RWPE1 (cell line): Measurements from ENCODE around the gene FAM20C.

ENCODE experiments used
- CTCF ChIA-PET: fragments of 350-600 bp; sonication (Branson Sonifier 250); formaldehyde crosslinking; extraction: SDS; loops from one replicate; lab custom pipeline; 2021; lab: Yijun Ruan, JAX
- POLR2A ChIA-PET: fragments of 400-600 bp; formaldehyde crosslinking; extraction: SDS; loops from one replicate; lab custom pipeline; 2020; ENCODE audit warnings: antibody characterized with exemption; ENCODE audit not compliant: low non-redundant PET; lab: Yijun Ruan, JAX
- DNase-seq: peaks from one replicate; pipeline ENCODE4 v3.0.0; 2012; ENCODE audit warnings: low spot score
- H3K27ac ChIP-seq: fragments of 450-650 bp; 2 replicates; pipeline ENCODE4 v1.5.1; 2017
- CTCF ChIP-seq: fragments of 450-650 bp; conservative IDR thresholded peaks from 2 replicates; pipeline ENCODE4 v1.5.1; 2017; ENCODE audit warnings: low read depth, mild to moderate bottlenecking

FAM20C gene

GRCh38 chr7:234708-235553 is 42.6 kb downstream of the FAM20C start:
- CTCF ChIA-PET = interaction anchor here (0.7 to 1.0 kb wide), 2 partner anchors 35 to 36 kb away, joined by 3 read pairs; no protein-coding TSS in a partner anchor
- peak; percentile 72 for DNase-seq
- POLR2A ChIA-PET = interaction anchor here (1.0 kb wide), 1 partner anchor 43 kb away, joined by 3 read pairs; the partner anchor contains the start of gene FAM20C
- TF ChIP-seq CTCF = no peak
- peak overlapping the region; percentile 79 for H3K27ac ChIP-seq

- CTCF ChIA-PET = interaction anchor here (0.7 kb wide), 1 partner anchor 36 kb away, joined by 3 read pairs; no protein-coding TSS in a partner anchor
- POLR2A ChIA-PET = no interaction called here
- TF ChIP-seq CTCF = no peak
- no peak for DNase-seq
- peak overlapping the region; percentile 79 for H3K27ac ChIP-seq
Measured at GRCh38 chr7:235576-236395, 43.4 kb downstream of the FAM20C start.

- H3K27ac ChIP-seq = no peak overlapping the region
- DNase-seq = no peak
- CTCF ChIA-PET = no interaction called here
- no peak for TF ChIP-seq CTCF
- POLR2A ChIA-PET = no interaction called here
Measured at GRCh38 chr7:236967-237366, 44.6 kb downstream of the FAM20C start.

GRCh38 chr7:237385-237784 is 45.0 kb downstream of the FAM20C start:
- DNase-seq = no peak
- POLR2A ChIA-PET = no interaction called here
- H3K27ac ChIP-seq = no peak overlapping the region
- no peak for TF ChIP-seq CTCF
- CTCF ChIA-PET = no interaction called here

- no peak for TF ChIP-seq CTCF
- H3K27ac ChIP-seq = peak overlapping the region; percentile 37; the same call in 1 of the 2 replicates
- no peak for DNase-seq
- ChIA-PET POLR2A (no interaction called here), CTCF (no interaction called here)
Measured at GRCh38 chr7:240146-240676, 47.8 kb downstream of the FAM20C start.

GRCh38 chr7:240887-241421 is 48.6 kb downstream of the FAM20C start:
- POLR2A ChIA-PET = no interaction called here
- peak; percentile 58 for DNase-seq
- H3K27ac ChIP-seq = peak overlapping the region; percentile 37
- CTCF ChIA-PET = interaction anchor here (0.6 kb wide), 1 partner anchor 205 kb away, joined by 5 read pairs; no protein-coding TSS in a partner anchor
- TF ChIP-seq CTCF = no peak
